A549 treated with AZD9567 at 1 μM for 4 hours (cell line): ENCODE data around the gene NEUROD4. TPM values are rescaled to one million over a fixed set of nuclear protein-coding genes. Genes with fewer than 3 reads are reported as not detected.

Experiments used
- total RNA-seq: library from RNA; stranded (reverse); fragments of 200-300 nt; extraction: Qiagen RNA extraction; gene quantifications from 5 replicates; pipeline ENCODE4 v1.2.3, GENCODE V29; 2022; ENCODE audit not compliant: insufficient read depth

NEUROD4 gene, protein sequence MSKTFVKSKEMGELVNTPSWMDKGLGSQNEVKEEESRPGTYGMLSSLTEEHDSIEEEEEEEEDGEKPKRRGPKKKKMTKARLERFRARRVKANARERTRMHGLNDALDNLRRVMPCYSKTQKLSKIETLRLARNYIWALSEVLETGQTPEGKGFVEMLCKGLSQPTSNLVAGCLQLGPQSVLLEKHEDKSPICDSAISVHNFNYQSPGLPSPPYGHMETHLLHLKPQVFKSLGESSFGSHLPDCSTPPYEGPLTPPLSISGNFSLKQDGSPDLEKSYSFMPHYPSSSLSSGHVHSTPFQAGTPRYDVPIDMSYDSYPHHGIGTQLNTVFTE
- 0.03 TPM in 1 of 5 replicates, not detected in the others for total RNA-seq

GRCh38 chr12:55019784-55020183 is at the start of gene NEUROD4:
TSS of gene NEUROD4 (plus strand) at chr12:55019974. CDS start at chr12:55026440, 6,466 bp downstream.

DNA sequence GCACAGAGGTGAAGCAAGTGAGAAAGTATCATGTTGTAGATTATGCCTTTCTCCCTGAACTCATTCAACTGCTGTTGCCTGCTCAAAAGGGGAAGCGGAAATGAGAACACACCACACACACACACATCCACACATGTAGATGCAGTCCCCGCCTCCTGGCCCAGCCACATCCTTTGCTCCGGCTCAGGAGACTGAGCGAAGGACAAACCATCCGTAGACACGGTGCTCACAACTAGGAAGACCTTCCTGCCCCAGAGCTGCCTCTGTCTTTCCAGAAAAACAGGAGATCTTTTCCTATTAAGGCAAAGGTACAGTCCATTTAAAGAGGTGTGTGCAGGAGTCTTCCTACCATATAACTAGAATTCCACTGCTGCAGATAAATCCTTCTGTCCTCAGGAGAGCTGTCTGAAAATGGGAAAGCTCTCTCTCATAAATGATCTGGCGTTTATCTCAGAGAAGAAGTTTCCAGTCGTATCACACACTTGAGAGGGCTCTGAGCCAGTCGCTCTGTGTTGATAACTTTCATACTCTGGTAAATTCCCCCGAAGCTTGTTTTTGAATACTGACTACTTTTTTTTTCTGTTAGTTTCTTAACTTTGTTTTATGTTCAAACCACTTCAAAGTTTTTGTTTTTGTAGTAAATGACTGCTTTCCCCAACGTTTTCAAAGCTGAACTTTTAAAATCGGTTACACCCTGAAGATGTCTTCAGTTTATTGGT is 35.0 kb upstream of the NEUROD4 start, which contains the start of gene TESPA1:
Gene TESPA1, minus strand, starts transcription at position 105 of the 719 bp plus-strand sequence. CDS start 10,200 bp downstream, outside the sequence.

Other genes with a start within 250 kb of the NEUROD4 start
- not detected in 5 replicates for gene MUCL1, start 165.5 kb upstream of the NEUROD4 start, total RNA-seq
- not detected in 5 replicates for gene TESPA1, start 35.2 kb upstream of the NEUROD4 start, total RNA-seq
- not detected in 5 replicates for gene OR9K2, start 106.4 kb downstream of the NEUROD4 start, total RNA-seq
- not detected in 5 replicates for gene OR10A7, start 201.1 kb downstream of the NEUROD4 start, total RNA-seq
- gene OR6C74, start 224.6 kb downstream of the NEUROD4 start, total RNA-seq, result not detected in 5 replicates